HCT116 (cell line): ENCODE data around the gene ZNF496. TPM values are rescaled to one million over a fixed set of nuclear protein-coding genes. Genes with fewer than 3 reads are reported as not detected.

Source experiments
- ATAC-seq: fragments of 200-7000 bp; cut with Tn5 transposase; 2 replicates; pipeline ENCODE4 v1.9.1; 2020; ENCODE audit warnings: mild to moderate bottlenecking, moderate library complexity
- BruUV-seq: library from RNA; stranded (reverse); fragments of 400-500 nt; replicated peaks from 2 replicates; lab custom pipeline; 2021; lab: Mats Ljungman, UMichigan
- CTCF ChIA-PET: fragments of 300-600 bp; sonication (Branson Sonifier 250); formaldehyde crosslinking; loops from one replicate; lab custom pipeline; 2021; ENCODE audit warnings: antibody characterized with exemption; lab: Charles Lee
- POLR2A ChIA-PET: fragments of 300-600, 350-600 bp; sonication (Branson Sonifier 250); formaldehyde crosslinking; loops from one replicate; lab custom pipeline; 2021; ENCODE audit warnings: antibody characterized with exemption; lab: Charles Lee
- RAD21 ChIA-PET, 2 experiments: fragments of 300-600 bp; sonication (Branson Sonifier 250); formaldehyde crosslinking; loops; one replicate each; lab custom pipeline; 2023; ENCODE audit warnings: low total read pairs in 2 of 2; ENCODE audit not compliant: uncharacterized antibody in 2 of 2, unreplicated experiment in 2 of 2, low non-redundant PET in 1 of 2; lab: Charles Lee
- DNase-seq: peaks from one replicate; pipeline ENCODE4 v3.0.0-alpha.2; 2010; ENCODE audit warnings: low read depth, low spot score
- H2AFZ ChIP-seq: fragments of 200-600 bp; shearing (Covaris generic), sonication (generic); 2 replicates; pipeline ENCODE4 v1.6.1; 2017; ENCODE audit warnings: low read depth, mixed run types, mixed read lengths, antibody characterized with exemption, low read length; ENCODE audit not compliant: poor library complexity, severe bottlenecking
- H3K27ac ChIP-seq: 2 replicates; pipeline ENCODE4 v1.5.1; 2012; ENCODE audit warnings: low read depth, low read length
- H3K27me3 ChIP-seq: fragments of 200-600 bp; sonication (generic); 2 replicates; pipeline ENCODE4 v1.6.1; 2016; ENCODE audit warnings: mixed run types, low read length, mixed read lengths; ENCODE audit not compliant: insufficient read depth
- H3K36me3 ChIP-seq, 2 experiments: fragments of 200-500 bp in 1 of 2; fragments of 200-600 bp in 1 of 2; sonication (Bioruptor generic) in 1 of 2; sonication (generic) in 1 of 2; 2 replicates each; pipeline versions ENCODE4 v1.5.1 to v1.6.1; 2014 to 2016; ENCODE audit warnings: low read length in 2 of 2, inconsistent platforms in 1 of 2, mixed read lengths in 1 of 2, mixed run types in 1 of 2; ENCODE audit not compliant: insufficient read depth in 2 of 2, control insufficient read depth in 1 of 2
- H3K4me1 ChIP-seq, 2 experiments: fragments of 200-600 bp in 1 of 2; sonication (generic) in 1 of 2; 2 replicates each; pipeline versions ENCODE4 v1.5.1 to v1.6.1; 2012 to 2017; ENCODE audit warnings: low read length in 2 of 2, inconsistent platforms in 1 of 2, mild to moderate bottlenecking in 1 of 2, mixed read lengths in 1 of 2, mixed run types in 1 of 2, moderate library complexity in 1 of 2; ENCODE audit not compliant: insufficient read depth in 2 of 2, control insufficient read depth in 1 of 2
- H3K4me2 ChIP-seq: fragments of 200-600 bp; sonication (generic); 2 replicates; pipeline ENCODE4 v1.6.1; 2017; ENCODE audit warnings: mixed run types, low read length, mixed read lengths
- H3K4me3 ChIP-seq, 2 experiments: fragments of 200-600 bp in 1 of 2; sonication (generic) in 1 of 2; replicated peaks in 1 of 2; 2 replicates each; pipeline ENCODE4 v1.5.1; 2011 to 2016; ENCODE audit warnings: low read length in 2 of 2, control low read depth in 1 of 2, low read depth in 1 of 2, mild to moderate bottlenecking in 1 of 2, mixed read lengths in 1 of 2, mixed run types in 1 of 2
- H3K79me2 ChIP-seq: fragments of 200-600 bp; sonication (generic); 2 replicates; pipeline ENCODE4 v1.6.1; 2017; ENCODE audit warnings: mild to moderate bottlenecking, mixed run types, low read length, moderate library complexity, mixed read lengths; ENCODE audit not compliant: insufficient read depth
- H3K9ac ChIP-seq: fragments of 200-600 bp; sonication (generic); 2 replicates; pipeline ENCODE4 v1.6.1; 2016; ENCODE audit warnings: low read length, mixed read lengths
- H3K9me2 ChIP-seq: fragments of 200-600 bp; sonication (generic), shearing (Covaris generic); 2 replicates; pipeline ENCODE4 v1.6.1; 2017; ENCODE audit warnings: mixed run types, mild to moderate bottlenecking, moderate library complexity; ENCODE audit not compliant: insufficient read depth
- H3K9me3 ChIP-seq, 2 experiments: fragments of 200-500 bp in 1 of 2; fragments of 200-600 bp in 1 of 2; sonication (Bioruptor generic) in 1 of 2; sonication (generic) in 1 of 2; 2 replicates each; pipeline ENCODE4 v1.6.1; 2014 to 2017; ENCODE audit warnings: low read length in 2 of 2, mixed read lengths in 2 of 2, inconsistent platforms in 1 of 2, low read depth in 1 of 2, mild to moderate bottlenecking in 1 of 2, mixed run types in 1 of 2, moderate library complexity in 1 of 2; ENCODE audit not compliant: control insufficient read depth in 1 of 2, insufficient read depth in 1 of 2
- H4K20me1 ChIP-seq: fragments of 200-600 bp; sonication (generic), shearing (Covaris generic); 2 replicates; pipeline ENCODE4 v1.6.1; 2017; ENCODE audit warnings: mixed run types, mild to moderate bottlenecking, moderate library complexity; ENCODE audit not compliant: insufficient read depth
- CBX3 ChIP-seq: IDR thresholded peaks from 2 replicates; pipeline ENCODE4 v1.6.1; 2012; ENCODE audit warnings: low read depth
- CEBPB ChIP-seq: IDR thresholded peaks from 2 replicates; pipeline ENCODE4 v1.6.1; 2012; ENCODE audit warnings: low read depth
- ELF1 ChIP-seq: IDR thresholded peaks from 2 replicates; pipeline ENCODE4 v1.6.1; 2012; ENCODE audit warnings: low read depth, borderline replicate concordance
- EZH2 ChIP-seq: fragments of 200-600 bp; sonication (generic); IDR thresholded peaks from 2 replicates; pipeline ENCODE4 v1.6.1; 2017; ENCODE audit warnings: antibody characterized with exemption, mixed run types
- FOSL1 ChIP-seq: IDR thresholded peaks from 2 replicates; pipeline ENCODE4 v1.6.1; 2012; ENCODE audit warnings: low read depth
- POLR2A ChIP-seq: IDR thresholded peaks from 2 replicates; pipeline ENCODE4 v1.7.0; 2011; ENCODE audit warnings: borderline replicate concordance; ENCODE audit not compliant: insufficient read depth, insufficient read length; ENCODE audit errors: extremely low read depth
- POLR2AphosphoS5 ChIP-seq: IDR thresholded peaks from 2 replicates; pipeline ENCODE4 v1.6.1; 2011; ENCODE audit warnings: mild to moderate bottlenecking, low read depth, low read length, moderate library complexity
- SP1 ChIP-seq: IDR thresholded peaks from 2 replicates; pipeline ENCODE4 v1.6.1; 2012; ENCODE audit warnings: low read depth
- TCF7L2 ChIP-seq: IDR thresholded peaks from 2 replicates; pipeline ENCODE4 v1.7.0; 2011; ENCODE audit warnings: borderline replicate concordance, inconsistent platforms; ENCODE audit not compliant: insufficient read depth, insufficient read length; ENCODE audit errors: extremely low read depth
- ZFX ChIP-seq: fragments of 450-650 bp; IDR thresholded peaks from 2 replicates; pipeline ENCODE4 v1.6.1; 2017
- intact Hi-C: fragments of 100-400 bp; cut with micrococcal nuclease; formaldehyde crosslinking; loops from 2 replicates; pipeline ENCODE4 v1.10.0; 2022
- total RNA-seq: library from RNA; stranded (reverse); gene quantifications from one replicate; pipeline ENCODE4 v1.2.1, GENCODE V29; 2021; ENCODE audit not compliant: unreplicated experiment
- TF ChIP-seq, protein P1 (sequence below): IDR thresholded peaks from 2 replicates; pipeline ENCODE4 v1.6.1; 2012
- TF ChIP-seq, protein P2 (sequence below), 3 experiments: fragments of 200-600 bp in 1 of 3; sonication (generic) in 1 of 3; IDR thresholded peaks in 2 of 3; conservative IDR thresholded peaks in 1 of 3; 2 replicates each; pipeline ENCODE4 v1.5.1; 2012 to 2017; ENCODE audit warnings: low read depth in 2 of 3, low read length in 2 of 3, antibody characterized with exemption in 1 of 3, borderline replicate concordance in 1 of 3, control low read depth in 1 of 3, mild to moderate bottlenecking in 1 of 3, mixed read lengths in 1 of 3, mixed run types in 1 of 3, moderate library complexity in 1 of 3; ENCODE audit not compliant: insufficient read depth in 1 of 3
- TF ChIP-seq, protein P3 (sequence below): IDR thresholded peaks from 2 replicates; pipeline ENCODE4 v1.6.1; 2011; ENCODE audit warnings: mild to moderate bottlenecking, low read length, moderate library complexity; ENCODE audit not compliant: insufficient replicate concordance; ENCODE audit errors: extremely low read depth

The ZNF496 gene
- total RNA-seq, 1 experiment from 2014 or later, result 37.4 TPM

DNA sequence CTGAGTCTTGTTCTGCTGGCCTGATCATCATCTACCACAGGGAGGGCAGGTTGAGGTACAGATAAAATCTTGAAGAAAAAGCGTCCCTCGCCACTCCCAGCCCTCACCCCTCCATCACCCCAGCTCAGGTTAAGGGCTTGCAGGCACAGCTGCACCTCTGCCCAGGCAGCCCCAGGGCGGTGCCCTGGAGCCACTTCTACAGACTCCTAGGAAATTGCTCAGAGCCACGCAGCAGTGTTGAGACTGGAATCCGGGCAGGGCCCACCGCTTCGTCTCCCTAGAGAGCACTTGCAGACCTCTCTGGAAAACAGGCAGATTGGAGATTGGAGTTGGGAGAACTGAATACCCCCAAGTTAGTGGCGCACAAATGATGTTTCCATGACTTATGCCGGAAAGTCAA is 40.5 kb downstream of the ZNF496 start:
- Histone ChIP-seq H3K27ac (no peak overlapping the region), H4K20me1 (no peaks in the 10 kb centered on the region), H3K79me2 (no peaks in the 10 kb centered on the region), H3K9me3 (no peaks in the 10 kb centered on the region), H3K36me3 (no peaks in the 10 kb centered on the region), H3K27me3 (no peaks in the 10 kb centered on the region), H3K4me1 (no peaks in the 10 kb centered on the region), H3K9ac (no peak overlapping the region), H3K4me3 (no peak overlapping the region), H3K4me2 (no peak overlapping the region), H2AFZ (no peak overlapping the region), H3K9me2 (no peaks in the 10 kb centered on the region)
- POLR2A ChIA-PET, result no interaction called here
- intact Hi-C loops, result no loop called here
- DNase-seq (no peak), ATAC-seq (no peak)
- TF ChIP-seq EZH2 (no peak), ELF1 (no peak), TCF7L2 (no peak), CEBPB (no peak), POLR2A (no peak), CBX3 (no peak)
- TF ChIP-seq, protein P1, sequence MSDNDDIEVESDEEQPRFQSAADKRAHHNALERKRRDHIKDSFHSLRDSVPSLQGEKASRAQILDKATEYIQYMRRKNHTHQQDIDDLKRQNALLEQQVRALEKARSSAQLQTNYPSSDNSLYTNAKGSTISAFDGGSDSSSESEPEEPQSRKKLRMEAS, result no peak
- TF ChIP-seq, protein P2, sequence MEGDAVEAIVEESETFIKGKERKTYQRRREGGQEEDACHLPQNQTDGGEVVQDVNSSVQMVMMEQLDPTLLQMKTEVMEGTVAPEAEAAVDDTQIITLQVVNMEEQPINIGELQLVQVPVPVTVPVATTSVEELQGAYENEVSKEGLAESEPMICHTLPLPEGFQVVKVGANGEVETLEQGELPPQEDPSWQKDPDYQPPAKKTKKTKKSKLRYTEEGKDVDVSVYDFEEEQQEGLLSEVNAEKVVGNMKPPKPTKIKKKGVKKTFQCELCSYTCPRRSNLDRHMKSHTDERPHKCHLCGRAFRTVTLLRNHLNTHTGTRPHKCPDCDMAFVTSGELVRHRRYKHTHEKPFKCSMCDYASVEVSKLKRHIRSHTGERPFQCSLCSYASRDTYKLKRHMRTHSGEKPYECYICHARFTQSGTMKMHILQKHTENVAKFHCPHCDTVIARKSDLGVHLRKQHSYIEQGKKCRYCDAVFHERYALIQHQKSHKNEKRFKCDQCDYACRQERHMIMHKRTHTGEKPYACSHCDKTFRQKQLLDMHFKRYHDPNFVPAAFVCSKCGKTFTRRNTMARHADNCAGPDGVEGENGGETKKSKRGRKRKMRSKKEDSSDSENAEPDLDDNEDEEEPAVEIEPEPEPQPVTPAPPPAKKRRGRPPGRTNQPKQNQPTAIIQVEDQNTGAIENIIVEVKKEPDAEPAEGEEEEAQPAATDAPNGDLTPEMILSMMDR (IDR thresholded peaks at IDR 0.05 in 2 of 3, conservative IDR thresholded peaks at IDR 0.05 in 1 of 3; ENCODE audit: borderline replicate concordance in 1 of 3, insufficient read depth in 1 of 3, low read depth in 2 of 3, low read length in 2 of 3), result no peak
- BruUV-seq, result no TSS peak
- RAD21 ChIA-PET, result no interaction called here
- CTCF ChIA-PET, result no interaction called here

DNA sequence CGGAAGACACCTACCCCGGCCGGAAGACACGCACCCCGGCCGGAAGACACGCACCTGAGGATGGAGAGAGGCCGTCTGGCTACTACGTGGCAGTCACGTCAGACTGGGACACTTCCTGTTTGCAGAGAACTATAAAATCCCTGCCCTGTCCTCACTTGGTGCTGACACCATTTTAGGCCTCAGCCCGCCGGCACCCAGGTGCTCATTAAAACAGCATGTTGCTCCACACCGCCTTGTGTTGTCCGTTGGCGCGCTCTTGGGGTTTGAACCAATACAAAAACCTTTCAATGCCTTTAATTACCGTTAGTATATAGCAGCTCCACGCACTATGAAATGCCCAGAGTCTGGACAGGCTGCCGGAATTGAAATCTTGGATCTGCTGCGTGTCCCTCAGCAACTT is 41.1 kb downstream of the ZNF496 start:
- intact Hi-C loops, result no loop called here
- DNase-seq, result no peak
- no peaks in the 10 kb centered on the region for H3K27me3 ChIP-seq
- no peaks in the 10 kb centered on the region for H3K4me1 ChIP-seq
- H2AFZ ChIP-seq, result no peak overlapping the region
- H3K9me2 ChIP-seq, result no peaks in the 10 kb centered on the region
- ChIA-PET POLR2A (no interaction called here), CTCF (no interaction called here), RAD21 (no interaction called here)
- ATAC-seq, result no peak
- no peak overlapping the region for H3K4me2 ChIP-seq
- BruUV-seq, result no TSS peak
- H3K27ac ChIP-seq, result no peak overlapping the region
- no peaks in the 10 kb centered on the region for H4K20me1 ChIP-seq
- H3K36me3 ChIP-seq, result no peaks in the 10 kb centered on the region
- no peaks in the 10 kb centered on the region for H3K9me3 ChIP-seq
- H3K9ac ChIP-seq, result no peak overlapping the region
- no peaks in the 10 kb centered on the region for H3K79me2 ChIP-seq
- no peak overlapping the region for H3K4me3 ChIP-seq
- TF ChIP-seq, protein P1, result no peak
- TF ChIP-seq POLR2A (no peak), POLR2AphosphoS5 (no peak), ELF1 (no peak), ZFX (no peak), FOSL1 (no peak), SP1 (no peak), CEBPB (no peak)
- TF ChIP-seq, protein P3, sequence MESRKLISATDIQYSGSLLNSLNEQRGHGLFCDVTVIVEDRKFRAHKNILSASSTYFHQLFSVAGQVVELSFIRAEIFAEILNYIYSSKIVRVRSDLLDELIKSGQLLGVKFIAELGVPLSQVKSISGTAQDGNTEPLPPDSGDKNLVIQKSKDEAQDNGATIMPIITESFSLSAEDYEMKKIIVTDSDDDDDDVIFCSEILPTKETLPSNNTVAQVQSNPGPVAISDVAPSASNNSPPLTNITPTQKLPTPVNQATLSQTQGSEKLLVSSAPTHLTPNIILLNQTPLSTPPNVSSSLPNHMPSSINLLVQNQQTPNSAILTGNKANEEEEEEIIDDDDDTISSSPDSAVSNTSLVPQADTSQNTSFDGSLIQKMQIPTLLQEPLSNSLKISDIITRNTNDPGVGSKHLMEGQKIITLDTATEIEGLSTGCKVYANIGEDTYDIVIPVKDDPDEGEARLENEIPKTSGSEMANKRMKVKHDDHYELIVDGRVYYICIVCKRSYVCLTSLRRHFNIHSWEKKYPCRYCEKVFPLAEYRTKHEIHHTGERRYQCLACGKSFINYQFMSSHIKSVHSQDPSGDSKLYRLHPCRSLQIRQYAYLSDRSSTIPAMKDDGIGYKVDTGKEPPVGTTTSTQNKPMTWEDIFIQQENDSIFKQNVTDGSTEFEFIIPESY, result no peak
